DOHH2 (cell line): ENCODE results near the gene TMTC1.
"Not testable (repeated sequence)": the region's sequence is repeated elsewhere in the genome, so short reads cannot be mapped to it uniquely, and the experiment has no call there.

Source experiments
- H3F3A ChIP-seq: fragments of 200-600 bp; sonication (generic), shearing (Covaris generic); 2 replicates; pipeline ENCODE4 v1.6.0; 2016; ENCODE audit warnings: antibody characterized with exemption, mild to moderate bottlenecking; ENCODE audit not compliant: control insufficient read depth, insufficient read depth
- H3K27ac ChIP-seq: fragments of 200-600 bp; sonication (generic); 2 replicates; pipeline ENCODE4 v1.5.1; 2014; ENCODE audit warnings: low read depth, mild to moderate bottlenecking, low read length, moderate library complexity
- H3K27me3 ChIP-seq: fragments of 200-600 bp; sonication (generic); 2 replicates; pipeline ENCODE4 v1.6.1; 2014; ENCODE audit warnings: mild to moderate bottlenecking, low read length, mixed read lengths; ENCODE audit not compliant: control insufficient read depth
- H3K36me3 ChIP-seq: fragments of 200-600 bp; sonication (generic); 2 replicates; pipeline ENCODE4 v1.6.1; 2014; ENCODE audit warnings: mild to moderate bottlenecking, low read length, moderate library complexity, mixed read lengths; ENCODE audit not compliant: control insufficient read depth
- H3K4me1 ChIP-seq: fragments of 200-600 bp; sonication (generic); 2 replicates; pipeline ENCODE4 v1.6.1; 2014; ENCODE audit warnings: mild to moderate bottlenecking, low read length, mixed read lengths; ENCODE audit not compliant: control insufficient read depth
- H3K4me2 ChIP-seq: fragments of 200-600 bp; sonication (generic); 2 replicates; pipeline ENCODE4 v1.6.0; 2014; ENCODE audit warnings: mild to moderate bottlenecking, low read length, moderate library complexity
- H3K4me3 ChIP-seq: fragments of 200-600 bp; sonication (generic); 2 replicates; pipeline ENCODE4 v1.5.1; 2014; ENCODE audit warnings: mild to moderate bottlenecking, low read length, mixed read lengths
- H3K79me2 ChIP-seq: fragments of 200-600 bp; sonication (generic); 2 replicates; pipeline ENCODE4 v1.6.1; 2014; ENCODE audit warnings: mild to moderate bottlenecking, low read length, mixed read lengths; ENCODE audit not compliant: control insufficient read depth
- H3K9me2 ChIP-seq: fragments of 200-600 bp; sonication (generic); replicated peaks from 2 replicates; pipeline ENCODE4 v1.6.1; 2014; ENCODE audit warnings: mild to moderate bottlenecking, low read length, mixed read lengths; ENCODE audit not compliant: control insufficient read depth
- H3K9me3 ChIP-seq: fragments of 200-600 bp; sonication (generic); 2 replicates; pipeline ENCODE4 v1.6.1; 2014; ENCODE audit warnings: antibody characterized with exemption, low read length, mixed read lengths; ENCODE audit not compliant: control insufficient read depth, insufficient read depth
- H4K20me1 ChIP-seq: fragments of 200-600 bp; sonication (generic); 2 replicates; pipeline ENCODE4 v1.6.0; 2014; ENCODE audit warnings: low read depth, mild to moderate bottlenecking, antibody characterized with exemption, low read length, moderate library complexity; ENCODE audit not compliant: control insufficient read depth, insufficient read depth
- EZH2phosphoT487 ChIP-seq: fragments of 200-600 bp; sonication (generic); IDR thresholded peaks from 2 replicates; pipeline ENCODE4 v1.6.1; 2017; ENCODE audit warnings: borderline replicate concordance, mild to moderate bottlenecking, antibody characterized with exemption, low read length, moderate library complexity, mixed read lengths
- TF ChIP-seq, protein P1 (sequence below): fragments of 200-600 bp; sonication (generic); IDR thresholded peaks from one replicate; pipeline ENCODE4 v1.5.1; 2014; ENCODE audit warnings: antibody characterized with exemption, mild to moderate bottlenecking, low read depth, low read length; ENCODE audit not compliant: poor library complexity, severe bottlenecking

Gene TMTC1

DNA sequence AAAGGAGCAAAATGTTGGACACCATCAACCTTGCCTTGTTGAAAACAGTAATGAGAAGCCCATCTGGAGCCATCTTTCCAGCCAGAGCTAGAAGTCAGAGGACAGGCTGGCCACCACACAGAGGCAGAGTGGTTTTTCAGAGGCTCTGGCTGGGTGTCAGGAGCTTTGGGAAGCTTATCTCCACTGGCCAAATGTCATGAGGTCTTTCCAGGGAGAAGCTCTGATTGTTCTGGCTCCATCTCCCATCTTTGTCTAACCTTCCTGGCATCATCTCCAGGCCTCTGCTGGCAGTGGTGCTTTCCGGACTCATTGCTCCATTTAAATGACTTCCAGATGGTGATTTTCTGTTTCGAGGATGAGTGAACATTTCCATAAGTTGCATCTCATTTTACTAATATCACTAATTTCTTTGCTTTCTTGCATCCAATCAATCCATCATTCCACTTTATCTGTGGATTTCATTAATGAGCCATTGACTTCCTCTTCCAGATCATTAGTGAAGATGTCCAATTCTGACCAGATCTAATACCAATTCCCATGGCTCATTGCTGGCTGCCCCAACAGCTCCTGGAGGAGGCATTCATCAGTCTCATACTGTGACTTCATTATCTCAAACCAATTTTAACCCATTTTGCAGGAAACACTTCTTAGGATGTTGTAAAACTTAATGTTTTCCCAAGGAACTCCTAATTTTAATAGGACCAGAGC, 35.3 kb upstream of the TMTC1 start:
- Histone ChIP-seq H3K79me2 (no peaks in the 10 kb centered on the region), H3K27me3 (no peaks in the 10 kb centered on the region), H4K20me1 (no peaks in the 10 kb centered on the region), H3K9me2 (no peaks in the 10 kb centered on the region), H3K4me2 (no peak overlapping the region), H3F3A (no peaks in the 10 kb centered on the region), H3K36me3 (no peaks in the 10 kb centered on the region), H3K4me1 (no peaks in the 10 kb centered on the region), H3K27ac (no peak overlapping the region), H3K4me3 (no peak overlapping the region), H3K9me3 (no peaks in the 10 kb centered on the region)
- TF ChIP-seq, protein P1, sequence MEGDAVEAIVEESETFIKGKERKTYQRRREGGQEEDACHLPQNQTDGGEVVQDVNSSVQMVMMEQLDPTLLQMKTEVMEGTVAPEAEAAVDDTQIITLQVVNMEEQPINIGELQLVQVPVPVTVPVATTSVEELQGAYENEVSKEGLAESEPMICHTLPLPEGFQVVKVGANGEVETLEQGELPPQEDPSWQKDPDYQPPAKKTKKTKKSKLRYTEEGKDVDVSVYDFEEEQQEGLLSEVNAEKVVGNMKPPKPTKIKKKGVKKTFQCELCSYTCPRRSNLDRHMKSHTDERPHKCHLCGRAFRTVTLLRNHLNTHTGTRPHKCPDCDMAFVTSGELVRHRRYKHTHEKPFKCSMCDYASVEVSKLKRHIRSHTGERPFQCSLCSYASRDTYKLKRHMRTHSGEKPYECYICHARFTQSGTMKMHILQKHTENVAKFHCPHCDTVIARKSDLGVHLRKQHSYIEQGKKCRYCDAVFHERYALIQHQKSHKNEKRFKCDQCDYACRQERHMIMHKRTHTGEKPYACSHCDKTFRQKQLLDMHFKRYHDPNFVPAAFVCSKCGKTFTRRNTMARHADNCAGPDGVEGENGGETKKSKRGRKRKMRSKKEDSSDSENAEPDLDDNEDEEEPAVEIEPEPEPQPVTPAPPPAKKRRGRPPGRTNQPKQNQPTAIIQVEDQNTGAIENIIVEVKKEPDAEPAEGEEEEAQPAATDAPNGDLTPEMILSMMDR = no peak
- TF ChIP-seq EZH2phosphoT487 = no peak

DNA sequence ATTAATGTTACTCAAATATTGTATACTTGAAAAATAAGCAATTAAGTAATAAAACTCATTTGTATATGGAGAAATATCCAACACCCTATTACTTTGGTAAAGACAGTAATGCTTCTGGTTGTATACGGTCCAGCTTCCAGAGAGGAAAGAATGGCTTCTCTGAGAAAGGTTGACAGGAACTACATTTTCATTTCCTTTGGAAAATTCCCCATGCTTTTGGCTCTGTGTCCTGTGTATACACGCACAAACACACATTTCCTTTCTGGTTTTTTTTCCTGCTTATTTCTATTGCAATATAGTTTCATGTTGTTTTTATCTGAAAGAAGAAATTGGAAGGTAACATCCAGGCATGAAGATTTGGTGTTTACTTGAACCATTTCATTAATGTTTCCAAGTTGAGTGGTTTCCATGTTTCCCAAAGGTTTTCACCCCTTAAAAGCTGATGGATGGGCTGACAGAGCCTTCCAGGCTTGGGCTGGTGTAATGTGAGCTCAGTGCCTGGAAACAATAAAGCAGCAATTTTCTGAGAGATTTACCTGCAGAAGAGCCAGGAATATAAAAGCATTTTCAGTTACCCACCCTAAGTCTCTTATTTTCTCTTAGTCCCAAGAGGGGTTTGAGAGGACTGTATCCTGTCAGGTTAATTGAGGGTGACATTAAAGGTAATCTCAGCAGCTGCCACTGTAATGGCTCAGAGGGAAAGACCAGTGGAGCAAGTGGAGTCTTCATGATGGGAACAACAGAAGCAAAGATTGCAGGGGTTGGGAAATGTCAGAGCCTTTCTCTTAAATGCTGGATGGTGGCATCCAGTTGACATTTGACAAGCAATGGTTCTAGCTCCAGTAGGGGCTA, 33.4 kb upstream of the TMTC1 start:
- TF ChIP-seq EZH2phosphoT487 = no peak
- TF ChIP-seq, protein P1 = no peak
- Histone ChIP-seq H3K9me3 (no peaks in the 10 kb centered on the region), H3K79me2 (no peaks in the 10 kb centered on the region), H3K4me3 (no peak overlapping the region), H4K20me1 (no peaks in the 10 kb centered on the region), H3K27ac (no peak overlapping the region), H3K4me2 (no peak overlapping the region), H3K27me3 (no peaks in the 10 kb centered on the region), H3F3A (no peaks in the 10 kb centered on the region), H3K36me3 (no peaks in the 10 kb centered on the region), H3K9me2 (no peaks in the 10 kb centered on the region), H3K4me1 (no peaks in the 10 kb centered on the region)

DNA sequence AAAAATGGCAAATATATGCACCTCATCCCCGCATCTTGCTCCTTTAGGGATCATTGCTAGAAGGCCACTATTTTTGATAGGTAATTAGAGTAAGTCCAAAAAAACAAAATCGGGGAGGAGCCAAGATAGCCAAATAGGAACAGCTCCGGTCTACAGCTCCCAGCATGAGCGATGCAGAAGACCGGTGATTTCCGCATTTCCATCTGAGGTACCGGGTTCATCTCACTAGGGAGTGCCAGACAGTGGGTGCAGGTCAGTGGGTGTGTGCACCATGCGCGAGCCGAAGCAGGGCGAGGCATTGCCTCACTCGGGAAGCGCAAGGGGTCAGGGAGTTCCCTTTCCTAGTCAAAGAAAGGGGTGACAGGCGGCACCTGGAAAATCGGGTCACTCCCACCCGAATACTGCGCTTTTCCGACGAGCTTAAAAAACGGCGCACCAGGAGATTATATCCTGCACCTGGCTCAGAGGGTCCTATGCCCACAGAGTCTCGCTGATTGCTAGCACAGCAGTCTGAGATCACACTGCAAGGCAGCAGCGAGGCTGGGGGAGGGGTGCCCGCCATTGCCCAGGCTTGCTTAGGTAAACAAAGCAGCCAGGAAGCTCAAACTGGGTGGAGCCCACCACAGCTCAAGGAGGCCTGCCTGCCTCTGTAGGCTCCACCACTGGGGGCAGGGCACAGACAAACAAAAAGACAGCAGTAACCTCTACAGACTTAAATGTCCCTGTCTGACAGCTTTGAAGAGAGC, 26.0 kb upstream of the TMTC1 start:
- H3K4me3 ChIP-seq, H3K36me3 ChIP-seq, H3K27ac ChIP-seq, H3K27me3 ChIP-seq, H3F3A ChIP-seq, H3K4me1 ChIP-seq, H3K9me3 ChIP-seq, H3K4me2 ChIP-seq, H4K20me1 ChIP-seq, H3K79me2 ChIP-seq, H3K9me2 ChIP-seq: not testable (repeated sequence)
